DLD1 (cell line): ENCODE measurements around the gene DNM3.

ENCODE experiments used
- in situ Hi-C: cut with HindIII; loops from 2 replicates; pipeline ENCODE4 v1.10.0; 2017; ENCODE audit warnings: low sequenced_read_pairs

Gene DNM3

DNA sequence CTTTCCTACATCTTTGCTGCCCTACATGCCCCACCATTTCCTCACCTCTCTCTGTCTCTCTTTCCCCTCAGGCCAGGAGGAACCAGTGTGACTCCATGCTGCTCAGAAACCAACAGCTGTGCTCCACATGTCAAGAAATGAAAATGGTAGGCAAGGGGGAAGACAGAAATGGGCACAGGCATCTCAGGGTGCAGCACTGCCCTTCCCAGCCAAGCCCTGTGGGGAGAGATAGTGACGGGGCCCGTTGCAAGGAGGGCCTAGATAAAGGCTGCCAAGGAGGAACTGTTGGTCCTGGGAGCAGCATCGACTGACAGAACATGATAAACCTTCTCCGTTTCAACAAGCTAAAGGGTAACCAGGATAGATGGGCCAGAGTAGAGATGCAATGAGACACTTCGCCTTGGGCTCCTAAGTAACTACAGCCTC is 615.1 kb downstream of the DNM3 start:
- in situ Hi-C loops = no loop called here

DNA sequence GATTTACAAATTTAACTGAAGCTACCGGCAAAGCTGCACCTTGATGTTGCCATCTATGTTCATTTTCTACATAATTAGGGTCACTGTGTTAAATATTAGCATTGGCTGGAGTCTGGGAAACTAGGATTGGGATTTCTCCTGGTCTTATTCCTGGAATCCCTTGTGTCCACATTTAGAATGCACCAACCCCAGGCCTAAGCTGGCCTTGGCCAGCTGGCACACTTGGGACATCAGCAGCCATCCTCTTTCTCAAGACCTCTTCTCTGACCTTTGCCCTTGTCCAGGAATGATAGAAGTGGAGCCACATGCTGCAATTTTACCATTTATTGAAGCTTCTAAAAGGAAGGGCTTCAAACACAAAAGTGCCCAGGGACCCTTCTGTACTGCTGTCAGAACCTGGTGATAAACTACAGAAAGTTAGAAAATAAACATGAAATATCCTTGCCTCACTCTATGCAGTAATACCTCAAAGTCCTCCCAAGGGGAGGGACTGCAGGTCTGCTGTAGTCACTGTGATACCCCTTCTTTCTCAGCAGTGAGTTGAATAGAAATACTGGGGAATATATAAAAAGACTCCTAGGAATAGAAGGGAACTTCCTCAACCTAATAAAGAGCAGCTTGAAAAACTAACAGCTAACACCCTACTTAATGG is 616.3 kb downstream of the DNM3 start:
- in situ Hi-C loops = no loop called here

DNA sequence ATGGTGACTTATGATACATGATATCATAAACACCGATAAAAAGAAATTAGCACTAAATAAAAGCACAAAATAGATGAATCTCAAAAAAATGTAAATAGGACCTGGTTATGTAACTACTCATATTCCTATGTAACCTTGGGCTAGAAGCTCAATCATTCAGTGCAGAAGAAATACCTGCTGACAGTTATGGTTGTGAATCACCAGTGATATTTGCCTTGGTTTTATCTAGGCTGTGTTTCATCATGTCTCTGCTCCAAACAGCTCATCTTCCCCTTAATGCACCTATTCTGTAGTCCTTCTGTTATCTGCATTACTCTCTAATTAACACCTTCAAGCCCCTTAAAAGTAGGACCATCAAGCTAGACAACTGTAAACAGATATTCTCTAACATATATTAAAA is 618.9 kb downstream of the DNM3 start:
- in situ Hi-C loops = no loop called here

DNA sequence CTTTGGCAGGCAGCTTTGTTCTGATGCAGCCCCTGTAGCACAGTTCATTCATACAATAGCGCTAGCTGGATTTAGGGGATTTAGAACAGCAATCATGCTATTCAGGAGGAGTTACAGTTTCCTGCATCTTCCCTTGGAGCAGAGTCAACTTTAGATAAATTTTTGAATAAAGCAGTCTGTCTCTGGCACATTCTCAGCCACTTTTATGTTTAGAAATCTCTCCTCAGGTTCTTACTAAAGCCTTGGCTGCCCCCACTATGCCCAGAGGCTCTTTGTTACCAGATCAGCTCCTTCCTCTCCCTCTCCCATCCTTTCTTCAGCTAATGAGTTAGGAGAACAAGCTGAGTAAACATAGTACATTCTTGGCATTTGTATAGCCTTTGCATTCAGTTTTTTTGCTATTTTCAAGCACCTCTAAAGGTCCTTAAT is 619.6 kb downstream of the DNM3 start:
- in situ Hi-C loops = no loop called here
